ENCODE measurements around the gene KRT36.

DNA sequence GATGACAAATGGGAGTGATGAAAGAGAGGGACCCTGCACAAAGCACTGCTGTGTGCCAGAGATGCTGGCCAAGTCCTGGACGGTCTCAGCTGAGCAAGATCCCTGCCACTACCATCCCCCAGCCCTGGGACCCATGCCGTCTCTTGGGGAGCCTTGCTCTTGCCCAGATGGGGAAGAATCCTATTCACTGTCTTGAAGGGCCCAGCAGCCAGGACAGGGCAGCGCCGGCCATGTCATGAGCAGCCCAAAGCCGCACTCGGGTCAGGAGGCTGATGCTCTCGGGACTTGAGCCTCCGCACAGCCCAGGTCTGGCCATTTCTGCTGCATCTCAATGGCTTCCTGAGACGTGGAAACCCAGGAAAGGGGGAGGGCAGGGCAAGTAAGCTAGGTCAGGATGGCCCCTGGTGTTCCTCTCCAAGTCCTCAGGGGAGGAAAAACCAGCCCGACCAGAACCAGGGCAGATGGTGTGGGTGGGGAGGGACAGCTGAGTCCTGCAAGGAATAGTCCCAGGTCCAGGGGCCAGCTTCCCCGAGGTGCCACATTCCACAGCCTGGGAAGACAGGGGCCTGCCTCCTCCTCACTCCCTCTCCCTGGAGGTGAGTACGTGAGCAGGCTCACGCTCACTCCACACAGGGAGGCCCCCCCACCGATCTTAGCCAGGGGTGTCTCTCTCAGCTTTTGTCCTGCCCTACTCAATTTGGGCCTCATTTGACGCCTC is 46.2 kb upstream of the KRT36 start:
- TF ChIP-seq POLR2A (IDR thresholded peaks at IDR 0.05; ENCODE audit: control extremely low read depth in 1 of 2, low read depth in 2 of 2, low read length in 2 of 2) = no peak
- no peak for TF ChIP-seq NRF1 (IDR thresholded peaks at IDR 0.05; ENCODE audit: low read depth, low read length)
- TF ChIP-seq CBX5 (IDR thresholded peaks at IDR 0.05; ENCODE audit: low read depth, low read length) = no peak
- TF ChIP-seq, protein P1, sequence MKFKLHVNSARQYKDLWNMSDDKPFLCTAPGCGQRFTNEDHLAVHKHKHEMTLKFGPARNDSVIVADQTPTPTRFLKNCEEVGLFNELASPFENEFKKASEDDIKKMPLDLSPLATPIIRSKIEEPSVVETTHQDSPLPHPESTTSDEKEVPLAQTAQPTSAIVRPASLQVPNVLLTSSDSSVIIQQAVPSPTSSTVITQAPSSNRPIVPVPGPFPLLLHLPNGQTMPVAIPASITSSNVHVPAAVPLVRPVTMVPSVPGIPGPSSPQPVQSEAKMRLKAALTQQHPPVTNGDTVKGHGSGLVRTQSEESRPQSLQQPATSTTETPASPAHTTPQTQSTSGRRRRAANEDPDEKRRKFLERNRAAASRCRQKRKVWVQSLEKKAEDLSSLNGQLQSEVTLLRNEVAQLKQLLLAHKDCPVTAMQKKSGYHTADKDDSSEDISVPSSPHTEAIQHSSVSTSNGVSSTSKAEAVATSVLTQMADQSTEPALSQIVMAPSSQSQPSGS (IDR thresholded peaks at IDR 0.05; ENCODE audit: low read length) = no peak
- TF ChIP-seq SIN3A (conservative IDR thresholded peaks at IDR 0.05 in 1 of 2, IDR thresholded peaks at IDR 0.05 in 1 of 2; ENCODE audit: low read depth in 1 of 2, low read length in 2 of 2) = no peak
- TF ChIP-seq, protein P2, sequence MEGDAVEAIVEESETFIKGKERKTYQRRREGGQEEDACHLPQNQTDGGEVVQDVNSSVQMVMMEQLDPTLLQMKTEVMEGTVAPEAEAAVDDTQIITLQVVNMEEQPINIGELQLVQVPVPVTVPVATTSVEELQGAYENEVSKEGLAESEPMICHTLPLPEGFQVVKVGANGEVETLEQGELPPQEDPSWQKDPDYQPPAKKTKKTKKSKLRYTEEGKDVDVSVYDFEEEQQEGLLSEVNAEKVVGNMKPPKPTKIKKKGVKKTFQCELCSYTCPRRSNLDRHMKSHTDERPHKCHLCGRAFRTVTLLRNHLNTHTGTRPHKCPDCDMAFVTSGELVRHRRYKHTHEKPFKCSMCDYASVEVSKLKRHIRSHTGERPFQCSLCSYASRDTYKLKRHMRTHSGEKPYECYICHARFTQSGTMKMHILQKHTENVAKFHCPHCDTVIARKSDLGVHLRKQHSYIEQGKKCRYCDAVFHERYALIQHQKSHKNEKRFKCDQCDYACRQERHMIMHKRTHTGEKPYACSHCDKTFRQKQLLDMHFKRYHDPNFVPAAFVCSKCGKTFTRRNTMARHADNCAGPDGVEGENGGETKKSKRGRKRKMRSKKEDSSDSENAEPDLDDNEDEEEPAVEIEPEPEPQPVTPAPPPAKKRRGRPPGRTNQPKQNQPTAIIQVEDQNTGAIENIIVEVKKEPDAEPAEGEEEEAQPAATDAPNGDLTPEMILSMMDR (IDR thresholded peaks at IDR 0.05; ENCODE audit: control extremely low read depth in 1 of 3, insufficient read depth in 1 of 3, low read depth in 1 of 3, low read length in 3 of 3) = no peak
- no peak for TF ChIP-seq EGR1 (IDR thresholded peaks at IDR 0.05; ENCODE audit: borderline replicate concordance, low read depth, low read length)
- TF ChIP-seq, protein P3, sequence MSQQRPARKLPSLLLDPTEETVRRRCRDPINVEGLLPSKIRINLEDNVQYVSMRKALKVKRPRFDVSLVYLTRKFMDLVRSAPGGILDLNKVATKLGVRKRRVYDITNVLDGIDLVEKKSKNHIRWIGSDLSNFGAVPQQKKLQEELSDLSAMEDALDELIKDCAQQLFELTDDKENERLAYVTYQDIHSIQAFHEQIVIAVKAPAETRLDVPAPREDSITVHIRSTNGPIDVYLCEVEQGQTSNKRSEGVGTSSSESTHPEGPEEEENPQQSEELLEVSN (IDR thresholded peaks at IDR 0.05) = no peak
